IPS-NIHi7 (cell line): ENCODE results near the gene ZNF593OS.

Source experiments
- DNase-seq: peaks from one replicate; pipeline ENCODE4 v3.0.0; 2012; ENCODE audit warnings: mixed read lengths; ENCODE audit errors: extremely low spot score

Gene ZNF593OS

DNA sequence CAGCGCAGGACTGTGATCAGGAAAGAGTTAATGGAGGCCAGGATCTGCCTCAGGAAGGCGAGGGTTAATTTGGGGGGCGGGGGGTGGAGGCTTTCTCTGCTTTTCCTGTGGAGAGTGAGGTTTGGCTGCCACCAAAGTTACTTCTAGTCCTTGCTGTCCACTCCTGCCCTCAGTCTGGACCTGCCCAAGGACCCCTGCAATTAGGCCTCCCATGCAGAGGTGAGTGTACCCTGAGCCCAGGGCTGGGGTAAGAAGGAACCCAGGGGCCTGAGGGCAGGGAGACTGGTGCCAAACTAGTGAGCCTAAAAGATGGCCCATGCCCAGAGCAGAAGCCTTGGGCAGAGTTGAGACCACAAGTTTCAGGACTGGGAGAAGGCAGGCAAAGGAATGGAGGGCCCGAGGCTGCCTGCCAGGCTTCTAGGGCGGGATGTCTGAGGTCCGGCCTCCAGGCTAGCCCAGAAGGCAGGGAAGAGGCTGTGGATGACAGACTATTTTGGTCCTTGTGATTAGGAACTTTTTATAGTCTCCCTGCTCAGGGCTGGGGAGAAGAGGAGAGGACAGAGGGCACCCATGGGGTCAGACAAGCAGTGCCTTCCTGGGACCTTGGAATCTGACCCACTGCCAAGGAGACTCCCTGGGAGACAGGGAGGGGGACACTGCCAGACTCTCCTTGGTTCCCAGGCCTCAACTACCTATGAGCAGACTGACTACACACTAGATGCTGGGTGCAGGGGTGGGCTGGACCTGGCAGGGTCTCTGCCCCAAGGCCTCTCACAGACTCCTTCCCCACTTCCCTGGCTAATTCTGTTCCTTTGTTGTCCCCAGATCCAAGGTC is 12.5 kb downstream of the ZNF593OS start, which contains the start of gene FAM110D:
FAM110D (plus strand) TSS at position 172 of the 835 bp plus-strand sequence. CDS start 2,213 bp downstream, outside the sequence.
- no peak for DNase-seq

- DNase-seq = no peak
Measured at GRCh38 chr1:26158271-26158907, 13.2 kb downstream of the ZNF593OS start.

DNA sequence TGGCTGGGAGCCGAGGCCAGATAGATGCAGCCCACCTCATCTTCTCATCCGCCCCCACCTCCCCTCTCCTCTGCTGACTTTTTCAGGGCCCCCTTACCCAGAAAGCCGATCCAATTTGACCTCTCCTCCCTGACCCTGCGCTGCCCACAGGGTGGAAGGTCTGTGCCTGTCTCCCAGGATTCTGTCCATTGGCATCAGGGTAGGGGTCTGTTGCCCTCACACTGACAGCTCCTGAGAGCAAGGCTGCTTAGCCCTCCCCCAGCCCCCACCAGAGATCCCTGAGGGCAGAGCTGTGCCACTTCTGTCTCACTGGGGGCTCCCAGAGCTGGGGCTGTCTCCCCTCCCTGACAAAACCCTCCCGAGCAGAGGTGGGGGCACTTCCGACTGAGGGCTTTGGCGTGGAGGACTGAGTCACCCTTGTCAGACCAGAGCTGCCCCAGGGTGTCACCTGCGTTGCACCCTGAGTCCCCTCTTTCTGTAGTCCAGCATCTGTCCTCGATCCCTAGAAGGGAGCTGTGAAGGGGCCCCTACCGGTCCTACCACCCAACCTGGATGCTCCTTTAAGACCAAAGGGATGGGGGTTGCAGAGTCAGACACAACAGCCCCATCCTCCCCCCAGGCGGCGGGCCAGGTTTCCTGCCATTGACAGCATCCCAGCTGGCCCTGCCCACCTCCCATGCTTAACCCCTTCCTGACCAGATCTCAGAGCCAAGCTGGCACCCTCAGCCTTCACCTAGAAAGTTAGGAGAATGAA is 15.2 kb downstream of the ZNF593OS start:
- DNase-seq = peak; percentile 77

GRCh38 chr1:26155370-26156284 is 16.0 kb downstream of the ZNF593OS start:
- DNase-seq = no peak

DNA sequence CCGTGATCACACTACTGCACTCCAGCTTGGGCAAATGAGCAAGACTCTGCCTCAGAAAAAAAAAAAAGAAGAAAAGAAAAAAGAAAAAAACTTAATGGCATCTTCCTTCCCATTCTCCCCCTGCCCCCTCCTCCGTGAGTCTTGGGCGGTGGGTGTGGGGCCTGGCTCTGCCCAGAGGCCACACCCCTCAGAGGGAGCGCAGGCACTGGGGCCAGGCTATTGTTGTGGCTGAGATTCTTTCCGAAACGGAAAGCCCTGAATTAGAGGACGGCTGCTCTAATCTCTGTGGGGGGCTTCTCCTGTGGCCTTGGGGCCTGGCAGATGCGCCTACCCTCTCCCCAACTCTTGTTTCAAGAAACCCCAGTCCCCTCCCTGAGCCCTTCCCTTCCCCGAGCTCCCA is 16.9 kb downstream of the ZNF593OS start:
- DNase-seq = peak; percentile 79

- DNase-seq = no peak
Measured at GRCh38 chr1:26153966-26154532, 17.6 kb downstream of the ZNF593OS start.

GRCh38 chr1:26148887-26149286 is 22.7 kb downstream of the ZNF593OS start:
- DNase-seq = no peak

DNA sequence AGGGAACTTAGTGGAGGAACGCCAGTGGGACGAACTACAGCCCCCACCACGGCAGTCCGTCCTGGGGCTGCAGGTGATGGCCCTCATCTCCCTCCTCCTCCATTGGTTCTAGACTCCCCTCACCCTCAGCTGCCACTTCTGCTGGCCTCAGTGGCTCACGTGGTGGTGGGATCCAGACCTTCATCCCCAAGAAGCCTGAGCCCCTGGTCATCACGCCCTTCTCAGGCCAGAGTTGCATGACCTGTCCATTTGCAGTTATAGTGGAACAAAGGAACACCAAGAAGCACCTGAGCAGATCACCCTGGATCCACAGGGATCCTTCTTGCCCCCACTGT is 25.7 kb downstream of the ZNF593OS start:
- no peak for DNase-seq

DNA sequence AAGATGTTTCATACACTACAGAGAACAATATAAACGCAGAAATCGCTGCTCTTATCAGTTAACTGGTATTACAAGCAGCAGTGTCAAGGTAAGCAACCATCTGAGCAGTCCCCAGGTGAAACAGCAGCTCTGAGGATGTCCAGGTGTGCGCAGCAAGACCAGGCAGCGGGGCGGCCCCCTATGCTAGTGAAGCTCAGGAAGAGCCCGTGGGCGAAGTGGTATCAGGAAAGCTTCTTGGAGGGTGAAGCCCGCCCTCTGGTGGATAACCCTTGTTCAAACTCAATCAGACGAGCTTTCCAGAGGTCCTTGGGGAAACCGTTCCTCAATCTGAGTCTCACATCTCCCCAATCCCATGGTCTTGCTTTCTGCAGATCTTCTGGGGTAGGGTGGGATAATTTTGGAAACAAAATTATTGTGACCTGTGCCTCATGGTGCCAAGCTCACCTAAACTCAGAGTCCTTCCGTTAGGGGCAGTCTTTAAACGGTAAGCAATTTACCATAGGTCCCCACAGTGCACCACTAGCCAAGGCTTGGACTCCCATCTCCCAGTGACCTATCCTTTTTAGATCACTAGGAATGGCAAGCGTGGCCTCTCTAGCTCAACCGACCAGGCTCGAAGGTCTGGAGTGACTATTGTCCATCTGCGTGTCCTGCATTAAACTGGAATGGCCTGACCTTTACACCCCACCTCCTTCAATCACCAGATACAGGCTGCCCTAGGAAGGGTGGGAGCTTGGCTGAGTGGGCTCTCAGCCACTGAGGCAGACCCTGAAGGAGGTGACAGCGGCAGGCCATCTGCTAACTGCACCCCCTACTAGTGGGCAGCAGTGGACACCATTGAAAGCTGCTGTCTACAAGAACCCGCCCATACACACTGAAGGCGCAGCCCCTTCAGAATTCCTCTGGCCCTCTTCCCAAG is 26.3 kb downstream of the ZNF593OS start:
- peak; percentile 85 for DNase-seq

DNA sequence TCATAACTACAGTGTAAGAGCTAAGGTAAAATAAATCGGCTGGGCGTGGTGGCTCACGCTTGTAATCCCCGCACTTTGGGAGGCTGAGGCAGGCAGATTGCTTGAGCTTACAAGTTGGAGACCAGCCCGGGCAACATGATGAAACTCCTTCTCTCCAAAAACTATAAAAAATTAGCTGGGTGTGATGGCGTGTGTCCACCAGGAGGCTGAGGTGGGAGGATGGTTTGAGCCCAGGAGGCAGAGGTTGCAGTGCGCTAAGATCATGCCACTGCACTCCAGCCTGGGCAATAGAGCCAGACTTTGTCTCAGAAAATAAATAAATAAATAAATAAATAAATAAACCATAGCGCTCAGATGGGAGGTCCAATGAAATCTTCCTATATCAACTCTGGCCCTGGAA is 29.5 kb downstream of the ZNF593OS start:
- no peak for DNase-seq

GRCh38 chr1:26138974-26139558 is 32.6 kb downstream of the ZNF593OS start:
- DNase-seq = no peak

DNA sequence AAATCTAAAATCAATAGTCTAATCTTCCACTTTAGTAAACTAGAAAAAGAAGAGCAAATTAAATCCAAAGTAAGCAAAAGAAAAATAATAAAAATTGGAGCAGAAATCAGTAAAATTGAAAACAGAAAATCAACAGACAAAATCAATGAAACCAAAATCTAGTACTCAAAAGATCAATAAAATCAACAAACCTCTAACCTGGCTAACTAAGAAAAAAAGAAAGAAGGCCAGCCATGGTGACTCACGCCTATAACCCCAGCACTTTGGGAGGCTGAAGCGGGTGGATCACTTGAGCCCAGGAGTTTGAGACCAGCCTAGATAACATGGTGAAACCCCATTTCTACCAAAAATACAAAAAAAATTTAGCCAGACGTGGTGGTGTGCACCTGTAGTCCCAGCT is 37.2 kb downstream of the ZNF593OS start:
- DNase-seq = no peak

DNA sequence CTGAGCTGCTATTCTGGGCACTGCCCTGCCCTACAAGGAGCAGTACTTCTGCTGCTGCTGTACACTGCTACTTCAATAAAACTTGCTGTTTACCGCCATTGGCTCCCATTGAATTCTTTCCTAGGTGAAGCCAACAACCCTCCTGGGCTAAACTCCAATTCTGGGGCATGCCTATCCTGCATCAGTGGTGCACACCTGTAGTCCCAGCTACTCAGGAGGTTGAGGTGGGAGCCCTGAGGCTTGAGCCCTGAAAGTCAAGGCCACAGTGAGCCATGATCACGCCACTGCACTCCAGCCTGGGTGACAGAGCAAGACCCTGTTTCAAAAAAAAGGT is 38.8 kb downstream of the ZNF593OS start:
- no peak for DNase-seq

- DNase-seq = no peak
Measured at GRCh38 chr1:26132128-26132833, 39.4 kb downstream of the ZNF593OS start.

DNA sequence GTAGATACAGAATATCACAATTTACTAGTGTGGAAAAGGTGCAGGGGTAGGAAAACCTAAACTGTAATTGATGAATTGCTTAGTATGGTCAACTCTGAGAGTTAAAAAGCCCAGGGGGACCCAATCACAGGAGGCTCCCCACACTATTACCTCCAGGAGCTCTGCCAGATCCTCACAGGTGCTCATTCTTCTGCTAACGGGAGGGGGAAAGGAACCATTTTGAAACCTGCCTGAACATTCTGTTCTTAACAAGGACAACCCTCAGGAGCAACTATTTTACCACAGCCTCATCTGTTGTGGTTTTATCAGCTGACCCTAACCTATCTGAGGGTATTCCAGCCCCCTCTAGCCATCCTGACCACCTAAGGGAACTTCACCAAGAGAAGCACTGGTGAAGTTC is 40.9 kb downstream of the ZNF593OS start:
- DNase-seq = no peak

- DNase-seq = no peak
Measured at GRCh38 chr1:26129778-26130177, 41.9 kb downstream of the ZNF593OS start.

GRCh38 chr1:26127235-26128163 is 44.1 kb downstream of the ZNF593OS start:
- no peak for DNase-seq
